Spleen (tissue), 11 donors: ENCODE results near the gene MPP2. TPM values are rescaled to one million over a fixed set of nuclear protein-coding genes. Genes with fewer than 3 reads are reported as not detected.
A peak's percentile ranks its signal among the peaks of the same experiment; 100 is the strongest.

Experiments
- DNase-seq: peaks from one replicate; pipeline ENCODE4 v3.0.0-alpha.2; 2020
- H3K27ac ChIP-seq, 8 donors: fragments of 200-600 bp; sonication (generic) in 7 of 8; 1 replicate in 4 of 8; 2 replicates in 4 of 8; pipeline versions ENCODE4 v1.5.0 to v1.8.0; 2016 to 2021; ENCODE audit warnings: inconsistent platforms in 4 of 8, mild to moderate bottlenecking in 4 of 8, moderate library complexity in 1 of 8
- H3K27me3 ChIP-seq, 7 donors: fragments of 200-600 bp; sonication (generic) in 6 of 7; replicated peaks in 1 of 7; 1 replicate in 4 of 7; 2 replicates in 3 of 7; pipeline versions ENCODE4 v1.5.0 to v1.8.0; 2016 to 2021; ENCODE audit warnings: inconsistent platforms in 3 of 7, mild to moderate bottlenecking in 1 of 7
- H3K36me3 ChIP-seq, 6 donors: fragments of 200-600 bp; sonication (generic) in 5 of 6; 1 replicate in 4 of 6; 2 replicates in 2 of 6; pipeline versions ENCODE4 v1.5.0 to v1.8.0; 2016 to 2021; ENCODE audit warnings: inconsistent platforms in 2 of 6
- H3K4me1 ChIP-seq, 6 donors: fragments of 200-600 bp; sonication (generic) in 5 of 6; 1 replicate in 3 of 6; 2 replicates in 3 of 6; pipeline versions ENCODE4 v1.5.0 to v1.8.0; 2016 to 2021; ENCODE audit warnings: inconsistent platforms in 3 of 6
- H3K4me3 ChIP-seq, 8 donors: fragments of 200-600 bp; sonication (generic) in 7 of 8; 1 replicate in 4 of 8; 2 replicates in 4 of 8; pipeline versions ENCODE4 v1.5.0 to v1.8.0; 2016 to 2021; ENCODE audit warnings: inconsistent platforms in 4 of 8, mild to moderate bottlenecking in 4 of 8, moderate library complexity in 2 of 8
- H3K9me3 ChIP-seq, 8 donors: fragments of 200-600 bp; sonication (generic) in 7 of 8; 1 replicate in 4 of 8; 2 replicates in 4 of 8; pipeline versions ENCODE4 v1.5.0 to v1.8.0; 2016 to 2021; ENCODE audit warnings: inconsistent platforms in 4 of 8
- CTCF ChIP-seq, 11 experiments: fragments of 200-600 bp in 7 of 11; fragments of 450-650 bp in 4 of 11; sonication (generic) in 4 of 11; IDR thresholded peaks in 8 of 11; conservative IDR thresholded peaks in 3 of 11; 1 replicate in 7 of 11; 2 replicates in 4 of 11; pipeline versions ENCODE4 v1.4.0 to v1.8.0; 2016 to 2021; ENCODE audit warnings: antibody characterized with exemption in 11 of 11, inconsistent platforms in 4 of 11, mild to moderate bottlenecking in 1 of 11
- POLR2A ChIP-seq, 3 donors: fragments of 450-650 bp; IDR thresholded peaks; one replicate each; pipeline ENCODE4 v1.5.1; 2017; ENCODE audit warnings: antibody characterized with exemption in 3 of 3, mild to moderate bottlenecking in 1 of 3
- POLR2AphosphoS5 ChIP-seq, 3 donors: sonication (generic); formaldehyde crosslinking; IDR thresholded peaks; one replicate each; pipeline ENCODE4 v1.5.1; 2017; ENCODE audit warnings: antibody characterized with exemption in 3 of 3
- WGBS, 5 donors: extraction: QIAGEN DNeasy Blood & Tissue Kit in 3 of 5; methylation state at CpG; one replicate each; pipeline versions ENCODE4 v1.1.5 to v1.1.7; 2013 to 2018; 5-methylcytosine and 5-hydroxymethylcytosine counted together
- intact Hi-C: fragments of 100-400 bp; cut with DNase I; formaldehyde crosslinking; loops from one replicate; pipeline ENCODE4 v1.15.0; 2023; ENCODE audit warnings: low total_unique reads
- polyA plus RNA-seq, 3 donors: library from polyadenylated mRNA; stranded (reverse); fragments of 200-250 nt; gene quantifications; one replicate each; pipeline ENCODE4 v1.2.1, GENCODE V29; 2013
- total RNA-seq, 7 donors: library from RNA; depleted of rRNA in 3 of 7; stranded (reverse); fragments of >200 nt in 3 of 7; fragmentation: NEBNext Ultra II Directional in 4 of 7; extraction: Animal tissue kit (Norgen Biotek cat#: 25700) in 4 of 7; gene quantifications; one replicate each; pipeline versions ENCODE4 v1.1.0 to v1.2.1, GENCODE V29; 2016 to 2021
- donor health status: healthy with polysubstance abuse.
- donor health status: DM: no; HTN: no; CAD: no; lungs with moderate emphysema.
- donor health status: DM: no; HTN: no; CAD: no.
- donor health status: Bipolar disorder and iron deficiency.
- donor health status: healthy.
- donor health status: DM: no; HTN: no; CAD: no.
- donor health status: DM: yes; HTN: yes; CAD: no.

The MPP2 gene
- total and polyA plus RNA-seq, 10 donors = 0.13 to 2.4 (median 0.92) TPM

- TF ChIP-seq POLR2AphosphoS5 (IDR thresholded peaks at IDR 0.05) (no peak), POLR2A (IDR thresholded peaks at IDR 0.05) (no peak), CTCF (IDR thresholded peaks at IDR 0.05 in 8 of 11, conservative IDR thresholded peaks at IDR 0.05 in 3 of 11) (no peak)
- H3K36me3 ChIP-seq = no peaks in the 10 kb centered on the region
- peak; percentile 65 for DNase-seq
- peaks cover 0 to 18% (median 0%) of the 10 kb centered on the region in 7 donors for H3K27me3 ChIP-seq
- no peak overlapping the region for H3K27ac ChIP-seq
- no peaks in the 10 kb centered on the region for H3K9me3 ChIP-seq
- H3K4me1 ChIP-seq = peaks cover 0 to 12% (median 8%) of the 10 kb centered on the region in 6 donors
- no peak overlapping the region for H3K4me3 ChIP-seq
- 89 to 94% (median 92%) methylated on average over 11 to 14 of the region's 14 CpGs for WGBS, 5 donors
- intact Hi-C loops = no loop called here
These were observed 24.4 kb downstream of the MPP2 start for GRCh38 chr17:43882761-43883415.

DNA sequence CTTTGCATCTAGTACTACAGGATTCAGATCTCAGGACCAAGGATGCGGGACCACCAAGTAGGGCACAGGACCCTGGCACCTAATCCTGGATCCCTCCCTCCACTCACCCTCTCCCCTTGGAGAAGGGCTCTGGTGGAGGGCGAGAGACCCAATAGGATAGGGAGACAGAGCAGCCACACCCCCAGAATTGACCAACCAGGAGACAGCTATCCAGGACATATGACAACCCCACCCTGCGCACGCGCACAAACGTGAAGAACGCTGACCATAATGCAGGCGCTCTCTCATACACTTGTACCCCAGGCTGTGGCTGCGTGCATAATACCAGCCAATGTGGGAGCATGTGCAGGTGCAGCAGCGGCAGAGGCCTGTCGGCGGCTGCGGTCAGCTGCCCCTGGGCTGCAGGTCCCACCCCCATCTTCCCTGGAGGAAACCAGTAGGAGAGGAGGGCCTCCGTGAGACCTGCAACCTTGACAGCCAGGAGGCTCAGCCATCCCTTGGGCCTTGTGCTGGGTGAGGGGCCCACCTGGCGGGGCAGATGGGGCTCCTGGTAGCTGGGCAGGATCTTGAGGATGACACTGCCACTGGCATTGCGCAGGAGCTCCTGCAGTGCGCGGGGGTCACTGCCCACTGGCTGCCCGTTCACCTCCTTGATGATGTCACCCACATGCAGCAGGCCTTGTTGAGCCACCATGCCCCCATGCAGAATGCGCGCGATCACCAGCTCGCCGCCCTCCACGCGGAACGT is 25.4 kb downstream of the MPP2 start:
- Histone ChIP-seq H3K4me1 (peaks cover 0 to 14% (median 8%) of the 10 kb centered on the region in 6 donors), H3K36me3 (no peaks in the 10 kb centered on the region), H3K27ac (no peak overlapping the region), H3K9me3 (no peaks in the 10 kb centered on the region), H3K27me3 (peaks cover 0 to 18% (median 0%) of the 10 kb centered on the region in 7 donors), H3K4me3 (no peak overlapping the region)
- DNase-seq = peak; percentile 54
- whole genome bisulfite sequencing, 5 donors = 90 to 97% (median 95%) methylated on average over 17 to 27 of the region's 27 CpGs
- TF ChIP-seq POLR2AphosphoS5 (IDR thresholded peaks at IDR 0.05) = no peak
- no peak for TF ChIP-seq POLR2A (IDR thresholded peaks at IDR 0.05)
- no peak for TF ChIP-seq CTCF (IDR thresholded peaks at IDR 0.05 in 8 of 11, conservative IDR thresholded peaks at IDR 0.05 in 3 of 11)
- intact Hi-C loops = no loop called here

DNA sequence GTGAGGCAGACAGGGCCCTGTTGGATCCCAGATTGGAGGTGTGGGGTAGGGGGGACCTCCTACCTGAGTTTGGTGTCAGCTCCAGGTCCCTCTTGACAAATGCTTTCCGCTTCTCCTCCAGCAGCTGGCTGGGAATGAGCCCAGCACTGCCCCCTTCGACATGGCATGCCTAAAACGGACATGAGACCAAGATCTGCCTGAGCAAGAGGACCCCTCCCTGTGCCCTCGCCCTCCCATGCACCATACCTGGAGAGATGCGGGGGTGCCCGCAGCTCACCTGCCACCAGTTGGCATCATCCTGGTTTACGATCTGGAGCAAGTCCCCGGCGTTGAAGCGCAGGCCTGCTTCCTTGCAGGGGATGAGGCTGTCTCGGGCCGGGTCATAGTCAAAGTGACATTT is 26.2 kb downstream of the MPP2 start:
- intact Hi-C loops = no loop called here
- TF ChIP-seq POLR2A (IDR thresholded peaks at IDR 0.05) (no peak), POLR2AphosphoS5 (IDR thresholded peaks at IDR 0.05) (no peak), CTCF (IDR thresholded peaks at IDR 0.05 in 8 of 11, conservative IDR thresholded peaks at IDR 0.05 in 3 of 11) (no peak)
- H3K36me3 ChIP-seq = no peaks in the 10 kb centered on the region
- peaks cover 0 to 14% (median 8%) of the 10 kb centered on the region in 6 donors for H3K4me1 ChIP-seq
- DNase-seq = peak; percentile 48
- H3K27me3 ChIP-seq = peaks cover 0 to 18% (median 0%) of the 10 kb centered on the region in 7 donors
- H3K27ac ChIP-seq = no peak overlapping the region
- no peaks in the 10 kb centered on the region for H3K9me3 ChIP-seq
- H3K4me3 ChIP-seq = no peak overlapping the region
- WGBS, 5 donors = 87 to 96% (median 94%) methylated on average over 3 to 12 of the region's 12 CpGs

DNA sequence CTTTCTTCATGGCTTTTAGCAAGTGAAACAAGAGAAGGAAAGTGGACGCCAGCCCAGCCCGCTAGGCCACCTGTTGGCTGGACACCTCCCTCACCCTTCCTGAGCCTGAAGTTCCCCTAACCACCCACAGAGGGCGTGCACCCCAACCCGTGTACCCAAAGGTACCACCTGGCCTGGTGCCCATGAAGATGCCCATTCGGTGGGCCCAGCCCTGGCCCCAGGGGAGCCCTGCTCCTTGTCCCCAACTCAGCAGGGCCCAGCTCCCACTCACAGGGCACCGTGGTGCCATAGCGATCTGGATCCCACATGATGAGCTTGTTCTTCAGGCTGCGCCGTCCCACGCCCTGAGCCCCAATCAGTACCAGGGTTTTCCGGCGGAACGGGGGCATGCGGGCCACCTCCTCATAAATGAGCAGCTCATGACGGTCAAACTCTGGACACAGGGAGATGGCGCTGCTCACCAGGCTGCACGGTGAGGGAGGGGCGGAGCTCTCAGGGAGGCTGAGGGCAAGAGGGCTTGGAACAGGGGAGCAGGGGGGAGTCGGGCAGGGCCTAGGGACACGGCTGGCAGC is 26.8 kb downstream of the MPP2 start:
- H3K36me3 ChIP-seq = no peaks in the 10 kb centered on the region
- 75 to 83% (median 79%) methylated on average over 12 to 20 of the region's 20 CpGs for WGBS, 5 donors
- H3K9me3 ChIP-seq = no peaks in the 10 kb centered on the region
- intact Hi-C loops = no loop called here
- TF ChIP-seq POLR2A (IDR thresholded peaks at IDR 0.05) (no peak), CTCF (IDR thresholded peaks at IDR 0.05 in 8 of 11, conservative IDR thresholded peaks at IDR 0.05 in 3 of 11) (peak in 10 of 11 experiments; percentile 11 to 75 (median 60)), POLR2AphosphoS5 (IDR thresholded peaks at IDR 0.05) (no peak)
- peaks cover 0 to 18% (median 0%) of the 10 kb centered on the region in 7 donors for H3K27me3 ChIP-seq
- no peak overlapping the region for H3K27ac ChIP-seq
- no peak overlapping the region for H3K4me3 ChIP-seq
- peaks cover 0 to 14% (median 8%) of the 10 kb centered on the region in 6 donors for H3K4me1 ChIP-seq
- peak; percentile 73 for DNase-seq
